ENCODE results near the gene ITPKA.

Gene ITPKA

DNA sequence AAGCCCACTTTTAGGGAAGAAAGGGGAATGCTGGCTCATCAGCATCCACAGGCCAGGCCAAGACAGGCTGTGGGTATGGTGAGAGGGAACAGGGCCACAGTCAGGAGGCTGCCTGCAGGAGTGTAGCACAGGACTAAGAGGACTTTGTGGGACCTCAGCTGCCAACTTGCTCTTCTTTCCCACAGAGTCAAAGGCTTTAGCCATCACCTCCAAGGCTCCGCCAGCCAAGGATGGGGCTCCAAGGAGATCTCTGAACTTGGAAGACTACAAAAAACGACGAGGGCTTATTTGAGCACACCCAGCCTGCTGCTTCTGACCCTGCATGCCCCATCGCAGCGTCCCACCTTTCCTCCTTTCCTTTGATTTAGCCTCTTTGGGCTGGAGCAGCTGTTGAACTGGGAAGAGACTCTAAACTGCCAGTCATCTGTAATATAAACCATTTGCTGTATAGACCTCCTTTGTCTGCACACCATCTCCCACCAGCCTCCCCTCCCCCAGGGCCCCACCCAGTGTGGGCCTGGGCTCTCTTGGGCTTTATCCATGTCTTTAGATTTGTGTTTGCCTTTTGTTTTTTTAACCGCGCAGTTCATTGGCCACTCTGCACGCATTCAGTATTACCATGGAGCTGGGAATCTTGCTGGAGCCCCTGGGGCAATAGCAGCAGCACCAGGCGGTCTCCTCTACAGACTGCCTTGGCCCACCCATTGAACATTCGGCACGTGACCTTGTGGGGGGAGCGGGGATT, 13.1 kb upstream of the ITPKA start:
- no peak overlapping the region for H3K9ac ChIP-seq (ENCODE audit: low read length)
- H3K4me1 ChIP-seq (ENCODE audit: control insufficient read depth, insufficient read depth, low read length), result no peaks in the 10 kb centered on the region
- no peaks in the 10 kb centered on the region for H3K27me3 ChIP-seq (ENCODE audit: control insufficient read depth, insufficient read depth, low read length)
- H3K4me3 ChIP-seq (ENCODE audit: low read length), result no peak overlapping the region
- peaks cover 30% of the 10 kb centered on the region for H3K36me3 ChIP-seq (ENCODE audit: control insufficient read depth, insufficient read depth, low read length)
- no peak overlapping the region for H3K27ac ChIP-seq (ENCODE audit: low read depth, low read length)

DNA sequence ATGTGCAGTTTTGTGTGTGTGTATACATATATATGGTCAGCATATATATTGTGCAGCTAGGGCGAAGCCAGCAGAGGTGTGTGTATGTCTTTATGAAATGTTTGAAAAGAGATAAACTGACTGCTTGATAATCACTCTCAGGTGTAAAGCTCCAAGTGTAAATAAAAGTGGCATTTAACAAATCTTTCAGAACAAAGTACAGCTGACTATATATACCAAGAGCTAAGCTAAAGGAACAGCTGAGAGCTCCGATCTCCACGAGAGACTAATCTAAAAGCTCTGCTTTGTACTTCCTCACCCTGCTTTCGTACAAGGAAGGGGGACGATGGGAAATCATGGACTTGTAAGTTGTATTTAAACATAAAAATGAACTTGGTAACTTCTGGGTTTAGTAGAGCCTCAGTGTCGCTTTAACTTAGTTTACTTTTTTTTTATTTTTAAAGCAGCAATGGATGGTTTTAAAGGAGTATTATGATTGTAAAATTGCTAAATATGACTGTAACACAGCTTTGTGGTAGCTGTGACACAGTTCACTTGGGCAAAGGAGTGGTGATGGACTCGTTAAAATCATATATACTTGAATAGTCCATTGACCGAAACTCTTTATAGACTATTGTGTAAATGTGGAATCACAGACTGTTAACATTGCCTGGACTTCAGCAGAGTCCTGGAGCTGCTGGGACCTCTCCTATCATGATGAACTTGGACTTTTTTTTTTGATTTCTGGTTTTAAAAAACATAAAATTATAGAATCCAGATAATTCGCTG, 11.4 kb upstream of the ITPKA start:
- no peak overlapping the region for H3K27ac ChIP-seq (ENCODE audit: low read depth, low read length)

DNA sequence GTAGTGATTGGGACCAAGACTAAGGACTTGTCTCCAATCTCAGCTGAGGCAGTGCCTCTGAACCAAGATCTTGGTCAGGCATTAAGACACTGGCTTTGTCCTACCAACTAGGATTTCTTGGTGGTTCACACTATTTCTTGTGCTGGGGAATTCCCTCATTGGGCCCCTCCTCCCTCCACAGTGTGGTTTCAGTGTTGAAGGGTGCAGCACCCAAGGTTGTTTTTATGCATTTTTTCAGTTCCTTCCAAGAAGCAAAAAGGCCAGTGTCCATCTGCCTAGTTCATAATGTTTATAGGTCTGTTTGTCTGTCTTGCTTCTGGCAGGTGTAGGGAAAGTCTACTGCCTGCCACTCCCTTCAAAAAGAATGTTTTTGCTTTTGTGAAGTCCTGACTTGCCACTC, 10.6 kb upstream of the ITPKA start:
- H3K27ac ChIP-seq (ENCODE audit: low read depth, low read length), result no peak overlapping the region
- H3K4me1 ChIP-seq (ENCODE audit: control insufficient read depth, insufficient read depth, low read length), result no peaks in the 10 kb centered on the region
- peaks cover 17% of the 10 kb centered on the region for H3K36me3 ChIP-seq (ENCODE audit: control insufficient read depth, insufficient read depth, low read length)
- no peak overlapping the region for H3K4me3 ChIP-seq (ENCODE audit: low read length)
- peaks cover 5% of the 10 kb centered on the region for H3K27me3 ChIP-seq (ENCODE audit: control insufficient read depth, insufficient read depth, low read length)
- H3K9ac ChIP-seq (ENCODE audit: low read length), result no peak overlapping the region

More for the DNA sequence above, 11.4 kb upstream of the ITPKA start:
- H3K4me3 ChIP-seq (ENCODE audit: low read length), result no peak overlapping the region
- H3K36me3 ChIP-seq (ENCODE audit: control insufficient read depth, insufficient read depth, low read length), result peaks cover 17% of the 10 kb centered on the region
- H3K27me3 ChIP-seq (ENCODE audit: control insufficient read depth, insufficient read depth, low read length), result no peaks in the 10 kb centered on the region
- H3K4me1 ChIP-seq (ENCODE audit: control insufficient read depth, insufficient read depth, low read length), result no peaks in the 10 kb centered on the region
- H3K9ac ChIP-seq (ENCODE audit: low read length), result no peak overlapping the region

DNA sequence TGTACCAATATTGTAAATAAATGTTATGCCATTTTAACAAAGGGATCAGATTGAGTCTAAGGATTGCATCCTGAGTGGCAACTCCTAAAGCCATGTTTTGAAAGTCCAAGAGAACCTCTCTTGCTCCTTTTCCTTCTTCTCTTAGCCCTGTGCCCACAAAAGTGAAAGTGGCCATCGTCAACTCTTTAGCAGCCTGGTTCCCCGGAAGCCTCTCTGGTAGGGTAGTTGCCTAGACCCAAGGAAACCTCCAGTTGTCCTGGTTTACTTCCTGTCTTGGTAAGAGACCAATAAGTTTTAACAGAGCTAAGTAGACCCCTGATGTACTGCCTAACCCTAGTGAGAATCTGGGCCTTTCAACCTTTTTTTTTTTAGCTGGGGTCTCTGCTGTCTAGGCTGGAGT, 10.2 kb upstream of the ITPKA start:
- Histone ChIP-seq H3K9ac (ENCODE audit: low read length) (no peak overlapping the region), H3K27me3 (ENCODE audit: control insufficient read depth, insufficient read depth, low read length) (peaks cover 6% of the 10 kb centered on the region), H3K4me3 (ENCODE audit: low read length) (no peak overlapping the region), H3K36me3 (ENCODE audit: control insufficient read depth, insufficient read depth, low read length) (peaks cover 15% of the 10 kb centered on the region), H3K27ac (ENCODE audit: low read depth, low read length) (no peak overlapping the region), H3K4me1 (ENCODE audit: control insufficient read depth, insufficient read depth, low read length) (no peaks in the 10 kb centered on the region)

DNA sequence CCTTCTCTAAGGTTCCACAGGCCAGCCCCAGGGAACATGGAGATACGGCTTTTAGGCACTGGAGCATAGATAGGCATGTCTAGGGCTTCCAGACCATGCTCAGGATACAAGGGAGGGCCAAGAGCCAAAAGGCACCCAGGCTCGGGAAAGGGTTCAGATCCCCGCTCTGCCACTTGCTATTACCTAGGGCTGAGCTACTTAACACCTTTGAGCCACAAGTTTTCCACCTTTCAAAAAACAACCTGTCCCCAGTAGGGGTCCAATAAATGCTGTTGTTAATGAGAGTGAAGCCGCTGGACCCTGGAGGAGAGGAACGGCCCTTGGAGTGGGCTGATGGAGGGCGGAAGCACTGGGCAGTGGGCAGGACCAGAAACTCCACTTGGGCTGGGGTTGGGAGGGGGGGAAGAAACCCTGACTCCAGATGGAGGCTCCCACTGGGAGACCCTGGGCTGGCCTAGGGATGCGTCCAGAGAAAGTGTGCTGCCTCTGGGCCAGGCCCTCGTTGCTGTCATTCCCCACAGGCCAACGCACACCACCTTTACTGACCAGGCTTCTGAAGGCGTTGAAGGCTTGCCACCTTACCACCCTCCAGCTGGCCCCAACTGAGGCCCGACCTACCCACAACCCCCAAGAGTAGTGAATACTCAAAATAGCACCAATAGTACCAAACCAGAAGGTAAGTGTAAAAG, 8.6 kb upstream of the ITPKA start:
- Histone ChIP-seq H3K4me3 (ENCODE audit: low read length) (no peak overlapping the region), H3K9ac (ENCODE audit: low read length) (no peak overlapping the region), H3K27ac (ENCODE audit: low read depth, low read length) (no peak overlapping the region), H3K4me1 (ENCODE audit: control insufficient read depth, insufficient read depth, low read length) (no peaks in the 10 kb centered on the region), H3K36me3 (ENCODE audit: control insufficient read depth, insufficient read depth, low read length) (peaks cover 3% of the 10 kb centered on the region), H3K27me3 (ENCODE audit: control insufficient read depth, insufficient read depth, low read length) (peaks cover 6% of the 10 kb centered on the region)

DNA sequence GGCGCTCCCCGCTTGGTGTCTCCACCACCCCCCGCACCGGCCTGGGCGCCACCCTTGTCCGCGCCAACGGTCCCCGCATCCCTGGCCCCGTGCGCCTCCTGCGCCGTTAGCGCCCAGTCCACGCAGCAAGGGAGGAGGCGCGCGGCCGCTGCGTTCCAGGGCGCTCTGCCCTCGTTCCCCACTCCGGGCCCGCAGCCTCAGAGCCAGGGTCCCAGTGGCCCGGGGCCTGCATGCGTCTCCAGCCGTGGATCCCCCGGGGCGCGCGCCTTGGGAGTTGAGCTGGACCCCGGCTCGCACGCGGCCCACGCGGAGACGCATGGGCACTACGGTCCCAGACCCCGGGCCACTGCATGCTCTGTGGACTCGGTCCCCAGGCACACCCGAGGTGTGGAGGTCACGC, 7.4 kb upstream of the ITPKA start:
- Histone ChIP-seq H3K9ac (ENCODE audit: low read length) (no peak overlapping the region), H3K27ac (ENCODE audit: low read depth, low read length) (no peak overlapping the region), H3K36me3 (ENCODE audit: control insufficient read depth, insufficient read depth, low read length) (no peaks in the 10 kb centered on the region), H3K27me3 (ENCODE audit: control insufficient read depth, insufficient read depth, low read length) (peaks cover 6% of the 10 kb centered on the region), H3K4me3 (ENCODE audit: low read length) (no peak overlapping the region), H3K4me1 (ENCODE audit: control insufficient read depth, insufficient read depth, low read length) (no peaks in the 10 kb centered on the region)

DNA sequence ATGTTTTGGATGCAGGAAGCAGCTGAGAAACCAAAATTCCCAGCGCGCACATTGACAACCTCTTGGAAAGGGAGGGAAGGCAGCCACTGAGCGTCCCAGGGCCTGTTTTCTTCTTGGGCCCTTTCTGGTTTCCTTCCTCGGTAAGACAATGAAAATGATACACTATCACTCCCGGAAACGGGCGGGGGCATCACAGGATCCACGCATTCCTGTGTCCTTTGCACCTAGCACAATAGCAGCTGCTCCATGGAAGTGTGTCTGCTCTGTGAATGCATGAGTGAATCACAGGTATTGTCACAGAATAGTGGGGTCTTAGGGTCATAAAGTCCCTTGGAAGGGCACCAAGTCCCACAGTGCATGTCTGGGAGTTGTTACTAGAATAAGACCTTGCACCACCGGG, 6.3 kb upstream of the ITPKA start:
- Histone ChIP-seq H3K27me3 (ENCODE audit: control insufficient read depth, insufficient read depth, low read length) (peaks cover 6% of the 10 kb centered on the region), H3K27ac (ENCODE audit: low read depth, low read length) (no peak overlapping the region), H3K4me3 (ENCODE audit: low read length) (no peak overlapping the region), H3K4me1 (ENCODE audit: control insufficient read depth, insufficient read depth, low read length) (peaks cover under 1% of the 10 kb centered on the region), H3K9ac (ENCODE audit: low read length) (no peak overlapping the region), H3K36me3 (ENCODE audit: control insufficient read depth, insufficient read depth, low read length) (no peaks in the 10 kb centered on the region)

DNA sequence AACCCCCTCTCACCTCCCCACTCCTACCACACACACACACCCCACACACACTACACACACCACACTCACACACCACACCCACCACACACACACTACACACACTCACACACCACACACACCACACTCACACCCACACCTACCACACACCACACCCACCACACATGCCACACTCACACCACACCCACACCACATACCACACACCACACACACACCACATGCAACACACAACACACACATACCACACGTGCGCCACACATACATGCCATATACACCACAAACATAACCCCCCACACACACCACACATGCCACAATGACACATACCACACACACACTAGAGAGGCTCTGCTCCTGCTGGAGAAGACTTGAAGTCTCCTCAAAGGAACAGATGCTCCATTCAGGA, 5.9 kb upstream of the ITPKA start:
- H3K4me1 ChIP-seq (ENCODE audit: control insufficient read depth, insufficient read depth, low read length), result peaks cover 5% of the 10 kb centered on the region
- peaks cover 9% of the 10 kb centered on the region for H3K27me3 ChIP-seq (ENCODE audit: control insufficient read depth, insufficient read depth, low read length)
- no peak overlapping the region for H3K4me3 ChIP-seq (ENCODE audit: low read length)
- no peak overlapping the region for H3K9ac ChIP-seq (ENCODE audit: low read length)
- no peak overlapping the region for H3K27ac ChIP-seq (ENCODE audit: low read depth, low read length)
- H3K36me3 ChIP-seq (ENCODE audit: control insufficient read depth, insufficient read depth, low read length), result no peaks in the 10 kb centered on the region

DNA sequence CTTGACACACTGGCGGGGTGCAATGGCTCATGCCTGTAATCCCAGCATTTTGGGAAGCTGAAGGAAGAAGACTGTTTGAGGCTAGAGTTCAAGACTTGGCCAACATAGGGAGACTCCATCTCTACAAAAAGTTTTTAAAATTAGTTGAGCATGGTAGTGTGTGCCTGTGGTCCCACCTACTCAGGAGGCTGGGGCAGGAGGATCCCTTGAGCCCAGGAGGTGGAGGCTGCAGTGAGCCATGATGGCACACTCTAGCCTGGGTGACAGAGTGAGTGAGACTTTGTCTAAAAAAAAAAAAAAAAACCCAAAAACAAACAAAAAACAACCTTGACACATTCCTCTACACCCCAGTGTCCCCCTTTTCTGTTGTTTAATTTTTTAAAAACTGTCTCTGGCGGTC, 4.0 kb upstream of the ITPKA start:
- H3K27me3 ChIP-seq (ENCODE audit: control insufficient read depth, insufficient read depth, low read length), result peaks cover 9% of the 10 kb centered on the region
- no peaks in the 10 kb centered on the region for H3K36me3 ChIP-seq (ENCODE audit: control insufficient read depth, insufficient read depth, low read length)

DNA sequence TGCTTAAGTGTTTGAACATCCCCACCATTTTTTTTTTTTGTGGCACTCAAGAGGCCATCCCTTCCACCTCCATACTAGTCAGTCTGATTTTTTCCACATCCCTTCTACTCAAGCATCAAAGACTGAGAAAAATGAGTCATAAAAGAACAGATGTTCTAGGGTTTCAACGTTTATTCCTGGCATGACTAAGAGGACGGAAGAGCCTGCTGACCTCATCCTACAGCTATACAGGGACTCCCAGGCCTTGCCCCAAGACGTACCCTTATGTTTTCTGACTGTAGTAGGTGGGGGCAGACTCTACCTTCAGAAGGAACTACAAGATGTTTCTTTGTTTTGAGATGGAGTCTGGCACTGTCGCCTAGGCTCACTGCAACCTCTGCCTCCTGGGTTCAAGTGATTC, 3.3 kb upstream of the ITPKA start:
- H3K4me1 ChIP-seq (ENCODE audit: control insufficient read depth, insufficient read depth, low read length), result peaks cover 6% of the 10 kb centered on the region
- peaks cover 9% of the 10 kb centered on the region for H3K27me3 ChIP-seq (ENCODE audit: control insufficient read depth, insufficient read depth, low read length)
- no peak overlapping the region for H3K27ac ChIP-seq (ENCODE audit: low read depth, low read length)
- H3K9ac ChIP-seq (ENCODE audit: low read length), result no peak overlapping the region
- H3K4me3 ChIP-seq (ENCODE audit: low read length), result no peak overlapping the region
- H3K36me3 ChIP-seq (ENCODE audit: control insufficient read depth, insufficient read depth, low read length), result no peaks in the 10 kb centered on the region

More for the DNA sequence above, 4.0 kb upstream of the ITPKA start:
- peaks cover 6% of the 10 kb centered on the region for H3K4me1 ChIP-seq (ENCODE audit: control insufficient read depth, insufficient read depth, low read length)
- no peak overlapping the region for H3K9ac ChIP-seq (ENCODE audit: low read length)
- no peak overlapping the region for H3K27ac ChIP-seq (ENCODE audit: low read depth, low read length)
- H3K4me3 ChIP-seq (ENCODE audit: low read length), result no peak overlapping the region

DNA sequence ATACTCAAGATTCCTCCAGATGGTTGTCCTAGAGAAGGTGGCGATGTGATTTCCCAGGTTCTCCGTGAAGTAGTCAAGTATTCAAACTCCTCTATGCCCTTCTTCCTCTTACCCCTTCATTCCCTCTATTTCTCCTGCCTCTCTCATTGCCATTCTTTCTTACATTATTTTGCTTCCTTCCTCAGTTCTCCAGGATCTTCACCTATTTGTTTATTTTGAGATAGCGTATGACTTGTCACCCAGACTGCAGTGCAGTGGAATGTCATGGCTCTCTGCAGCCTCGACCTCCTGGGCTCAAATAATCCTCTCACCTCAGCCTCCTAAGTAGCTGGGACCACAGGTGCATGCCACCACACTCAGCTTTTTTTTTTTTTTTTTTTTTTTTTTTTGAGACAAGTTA, 1.8 kb upstream of the ITPKA start:
- Histone ChIP-seq H3K36me3 (ENCODE audit: control insufficient read depth, insufficient read depth, low read length) (no peaks in the 10 kb centered on the region), H3K27ac (ENCODE audit: low read depth, low read length) (no peak overlapping the region), H3K27me3 (ENCODE audit: control insufficient read depth, insufficient read depth, low read length) (peaks cover 9% of the 10 kb centered on the region), H3K4me1 (ENCODE audit: control insufficient read depth, insufficient read depth, low read length) (peaks cover 6% of the 10 kb centered on the region), H3K9ac (ENCODE audit: low read length) (no peak overlapping the region), H3K4me3 (ENCODE audit: low read length) (no peak overlapping the region)

DNA sequence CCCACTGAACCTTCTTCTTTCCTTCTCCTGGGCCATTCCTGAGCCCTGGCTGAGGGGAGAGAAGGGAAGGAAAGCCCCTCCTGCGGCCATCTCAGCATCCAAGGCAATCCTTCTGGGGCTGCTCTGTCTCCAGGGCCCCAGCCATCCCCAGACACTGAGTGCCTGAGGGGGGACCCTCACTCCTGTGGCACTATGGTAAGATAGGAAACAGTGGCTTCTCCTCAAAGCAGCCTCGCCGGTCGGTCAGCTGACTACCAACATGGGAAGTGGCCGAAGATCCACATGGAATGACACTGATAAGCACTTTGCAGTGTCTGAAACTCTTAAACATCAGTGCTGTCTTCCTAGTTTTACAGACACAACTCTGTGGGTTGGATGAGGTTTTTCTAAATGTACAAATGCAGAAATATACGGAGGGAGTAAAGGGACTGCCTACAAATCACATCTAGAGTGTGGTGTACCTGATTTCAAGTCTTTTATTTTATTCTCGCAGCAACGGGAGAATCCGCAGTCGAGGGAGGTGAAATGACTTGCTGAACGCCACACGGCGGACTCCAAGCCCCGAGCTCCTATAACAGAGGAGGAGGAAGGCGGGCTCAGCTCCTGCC, 973 bp upstream of the ITPKA start:
- Histone ChIP-seq H3K27me3 (ENCODE audit: control insufficient read depth, insufficient read depth, low read length) (peaks cover 8% of the 10 kb centered on the region), H3K4me3 (ENCODE audit: low read length) (peak overlapping the region; percentile 80), H3K4me1 (ENCODE audit: control insufficient read depth, insufficient read depth, low read length) (peaks cover 6% of the 10 kb centered on the region), H3K27ac (ENCODE audit: low read depth, low read length) (no peak overlapping the region), H3K36me3 (ENCODE audit: control insufficient read depth, insufficient read depth, low read length) (no peaks in the 10 kb centered on the region), H3K9ac (ENCODE audit: low read length) (peak overlapping the region; percentile 16)

All from rectal smooth muscle tissue (tissue), 1 donor.